ENCODE data around the gene HS2ST1.
"Not testable (repeated sequence)": the region's sequence is repeated elsewhere in the genome, so short reads cannot be mapped to it uniquely, and the experiment has no call there.

Gene HS2ST1

GRCh38 chr1:86950712-86951419 lies 36.4 kb downstream of the HS2ST1 start:
- H3K4me3 ChIP-seq (ENCODE audit: low read length) = no peak overlapping the region
- TF ChIP-seq CTCF (IDR thresholded peaks at IDR 0.05; ENCODE audit: insufficient read depth, low read depth, low read length, missing control alignments) = no peak
- no peak for DNase-seq (ENCODE audit: low read depth)

- DNase-seq (ENCODE audit: low read depth) = no peak
- H3K4me3 ChIP-seq (ENCODE audit: low read length) = no peak overlapping the region
- no peak for TF ChIP-seq CTCF (IDR thresholded peaks at IDR 0.05; ENCODE audit: insufficient read depth, low read depth, low read length, missing control alignments)
Observed at GRCh38 chr1:86951430-86951829, 37.0 kb downstream of the HS2ST1 start.

GRCh38 chr1:86953167-86953566 lies 38.7 kb downstream of the HS2ST1 start:
- TF ChIP-seq CTCF (IDR thresholded peaks at IDR 0.05; ENCODE audit: insufficient read depth, low read depth, low read length, missing control alignments) = no peak
- no peak overlapping the region for H3K4me3 ChIP-seq (ENCODE audit: low read length)
- DNase-seq (ENCODE audit: low read depth) = no peak

GRCh38 chr1:86955678-86956077 lies 41.2 kb downstream of the HS2ST1 start:
- DNase-seq (ENCODE audit: low read depth) = no peak
- no peak for TF ChIP-seq CTCF (IDR thresholded peaks at IDR 0.05; ENCODE audit: insufficient read depth, low read depth, low read length, missing control alignments)
- no peak overlapping the region for H3K4me3 ChIP-seq (ENCODE audit: low read length)

GRCh38 chr1:86956221-86956620 lies 41.8 kb downstream of the HS2ST1 start:
- TF ChIP-seq CTCF (IDR thresholded peaks at IDR 0.05; ENCODE audit: insufficient read depth, low read depth, low read length, missing control alignments) = no peak
- DNase-seq (ENCODE audit: low read depth) = no peak
- H3K4me3 ChIP-seq (ENCODE audit: low read length) = no peak overlapping the region

GRCh38 chr1:86957221-86957620 lies 42.8 kb downstream of the HS2ST1 start:
- no peak for DNase-seq (ENCODE audit: low read depth)
- H3K4me3 ChIP-seq (ENCODE audit: low read length) = no peak overlapping the region
- TF ChIP-seq CTCF (IDR thresholded peaks at IDR 0.05; ENCODE audit: insufficient read depth, low read depth, low read length, missing control alignments) = no peak

GRCh38 chr1:86960548-86960947 lies 46.1 kb downstream of the HS2ST1 start:
- TF ChIP-seq CTCF (IDR thresholded peaks at IDR 0.05; ENCODE audit: insufficient read depth, low read depth, low read length, missing control alignments) = no peak
- DNase-seq (ENCODE audit: low read depth) = no peak
- no peak overlapping the region for H3K4me3 ChIP-seq (ENCODE audit: low read length)

GRCh38 chr1:86963841-86964240 lies 49.4 kb downstream of the HS2ST1 start:
- DNase-seq (ENCODE audit: low read depth); H3K4me3 ChIP-seq (ENCODE audit: low read length): not testable (repeated sequence)
